Activated CD4-positive, alpha-beta T cell treated with anti-CD3 and anti-CD28 coated beads, Interleukin-2, amount 10 ng/mL, durations not matched to agents 24 days and 14 days (primary cell): ENCODE results near the gene CYFIP2. TPM values are rescaled to one million over a fixed set of nuclear protein-coding genes. Genes with fewer than 3 reads are reported as not detected.

Experiments used
- DNase-seq: peaks from one replicate; pipeline ENCODE4 v3.0.0; 2022
- H3K27ac Mint-ChIP-seq: one replicate; pipeline ENCODE4 v1.8.0; 2022; ENCODE audit warnings: mild to moderate bottlenecking, mixed read lengths
- H3K27me3 Mint-ChIP-seq: one replicate; pipeline ENCODE4 v1.8.0; 2022; ENCODE audit warnings: mixed read lengths
- H3K36me3 Mint-ChIP-seq: one replicate; pipeline ENCODE4 v1.8.0; 2022; ENCODE audit warnings: low read depth, mild to moderate bottlenecking, mixed read lengths
- H3K4me1 Mint-ChIP-seq: one replicate; pipeline ENCODE4 v1.8.0; 2021; ENCODE audit warnings: mixed read lengths
- H3K4me3 Mint-ChIP-seq: one replicate; pipeline ENCODE4 v1.8.0; 2022; ENCODE audit warnings: mild to moderate bottlenecking, moderate library complexity, mixed read lengths
- H3K9me3 Mint-ChIP-seq: one replicate; pipeline ENCODE4 v1.8.0; 2021; ENCODE audit warnings: mixed read lengths
- intact Hi-C: fragments of 100-400 bp; cut with micrococcal nuclease; formaldehyde crosslinking; loops from one replicate; pipeline ENCODE4 v1.15.1; 2023
- total RNA-seq: library from RNA; stranded (reverse); gene quantifications from 2 replicates; pipeline ENCODE4 v1.2.3, GENCODE V29; 2022

CYFIP2 gene
- total RNA-seq, 1 donor from 2014 or later, result 193 TPM

- DNase-seq, result peak; percentile 87
- H3K4me1 Mint-ChIP-seq, result peaks cover 36% of the 10 kb centered on the region
- no peaks in the 10 kb centered on the region for H3K27me3 Mint-ChIP-seq
- H3K9me3 Mint-ChIP-seq, result no peaks in the 10 kb centered on the region
- H3K4me3 Mint-ChIP-seq, result peak overlapping the region; percentile 36
- H3K27ac Mint-ChIP-seq, result peak overlapping the region; percentile 89
- intact Hi-C loops, result loop anchor here (1.0 to 2.0 kb wide), 3 partner anchors 22 to 415 kb away; partner anchors contain the start of gene LSM11
- H3K36me3 Mint-ChIP-seq, result peaks cover 69% of the 10 kb centered on the region
These were observed 62.5 kb downstream of the CYFIP2 start for GRCh38 chr5:157328277-157328912.

- Mint-ChIP-seq H3K36me3 (peaks cover 62% of the 10 kb centered on the region), H3K4me1 (peaks cover 30% of the 10 kb centered on the region), H3K27me3 (no peaks in the 10 kb centered on the region), H3K4me3 (no peak overlapping the region), H3K9me3 (no peaks in the 10 kb centered on the region), H3K27ac (peak overlapping the region; percentile 87)
- intact Hi-C loops, result no loop called here
- no peak for DNase-seq
These were observed 65.9 kb downstream of the CYFIP2 start for GRCh38 chr5:157331807-157332206.

- no peaks in the 10 kb centered on the region for H3K9me3 Mint-ChIP-seq
- H3K27ac Mint-ChIP-seq, result no peak overlapping the region
- H3K27me3 Mint-ChIP-seq, result no peaks in the 10 kb centered on the region
- peaks cover 12% of the 10 kb centered on the region for H3K4me1 Mint-ChIP-seq
- peaks cover 71% of the 10 kb centered on the region for H3K36me3 Mint-ChIP-seq
- H3K4me3 Mint-ChIP-seq, result no peak overlapping the region
- no peak for DNase-seq
- intact Hi-C loops, result no loop called here
These were observed 69.9 kb downstream of the CYFIP2 start for GRCh38 chr5:157335534-157336422.

GRCh38 chr5:157336423-157336744 lies 70.5 kb downstream of the CYFIP2 start:
- no peaks in the 10 kb centered on the region for H3K9me3 Mint-ChIP-seq
- no peak for DNase-seq
- peaks cover 70% of the 10 kb centered on the region for H3K36me3 Mint-ChIP-seq
- H3K27ac Mint-ChIP-seq, result no peak overlapping the region
- H3K27me3 Mint-ChIP-seq, result no peaks in the 10 kb centered on the region
- intact Hi-C loops, result no loop called here
- peaks cover 8% of the 10 kb centered on the region for H3K4me1 Mint-ChIP-seq
- no peak overlapping the region for H3K4me3 Mint-ChIP-seq

GRCh38 chr5:157339409-157339808 lies 73.5 kb downstream of the CYFIP2 start:
- peaks cover 7% of the 10 kb centered on the region for H3K4me1 Mint-ChIP-seq
- no peaks in the 10 kb centered on the region for H3K27me3 Mint-ChIP-seq
- intact Hi-C loops, result no loop called here
- H3K27ac Mint-ChIP-seq, result peak overlapping the region; percentile 22
- DNase-seq, result no peak
- H3K4me3 Mint-ChIP-seq, result no peak overlapping the region
- H3K36me3 Mint-ChIP-seq, result peaks cover 73% of the 10 kb centered on the region
- no peaks in the 10 kb centered on the region for H3K9me3 Mint-ChIP-seq

- Mint-ChIP-seq H3K9me3 (no peaks in the 10 kb centered on the region), H3K27ac (peak overlapping the region; percentile 35), H3K36me3 (peaks cover 78% of the 10 kb centered on the region), H3K27me3 (no peaks in the 10 kb centered on the region), H3K4me3 (no peak overlapping the region), H3K4me1 (peaks cover 16% of the 10 kb centered on the region)
- DNase-seq, result peak; percentile 77
- intact Hi-C loops, result loop anchor here (5.0 kb wide), 3 partner anchors 134 to 399 kb away; partner anchors contain the start of gene LSM11
These were observed 77.0 kb downstream of the CYFIP2 start for GRCh38 chr5:157342822-157343402.

GRCh38 chr5:157343842-157344790 lies 78.2 kb downstream of the CYFIP2 start:
- intact Hi-C loops, result loop anchor here (5.0 kb wide), 3 partner anchors 133 to 398 kb away; partner anchors contain the start of gene LSM11
- no peak for DNase-seq
- peaks cover 78% of the 10 kb centered on the region for H3K36me3 Mint-ChIP-seq
- H3K4me1 Mint-ChIP-seq, result peaks cover 16% of the 10 kb centered on the region
- peak overlapping the region; percentile 15 for H3K4me3 Mint-ChIP-seq
- H3K27me3 Mint-ChIP-seq, result no peaks in the 10 kb centered on the region
- no peaks in the 10 kb centered on the region for H3K9me3 Mint-ChIP-seq
- peak overlapping the region; percentile 75 for H3K27ac Mint-ChIP-seq

GRCh38 chr5:157345067-157345466 lies 79.1 kb downstream of the CYFIP2 start:
- H3K27ac Mint-ChIP-seq, result peak overlapping the region; percentile 75
- intact Hi-C loops, result no loop called here
- no peaks in the 10 kb centered on the region for H3K27me3 Mint-ChIP-seq
- DNase-seq, result no peak
- no peaks in the 10 kb centered on the region for H3K9me3 Mint-ChIP-seq
- H3K4me1 Mint-ChIP-seq, result peaks cover 25% of the 10 kb centered on the region
- H3K4me3 Mint-ChIP-seq, result no peak overlapping the region
- H3K36me3 Mint-ChIP-seq, result peaks cover 79% of the 10 kb centered on the region

- intact Hi-C loops, result no loop called here
- H3K4me1 Mint-ChIP-seq, result peaks cover 29% of the 10 kb centered on the region
- peak overlapping the region; percentile 26 for H3K27ac Mint-ChIP-seq
- H3K4me3 Mint-ChIP-seq, result no peak overlapping the region
- peaks cover 3% of the 10 kb centered on the region for H3K9me3 Mint-ChIP-seq
- H3K27me3 Mint-ChIP-seq, result no peaks in the 10 kb centered on the region
- no peak for DNase-seq
- peaks cover 80% of the 10 kb centered on the region for H3K36me3 Mint-ChIP-seq
These were observed 79.6 kb downstream of the CYFIP2 start for GRCh38 chr5:157345485-157345884.

- Mint-ChIP-seq H3K27ac (no peak overlapping the region), H3K36me3 (peaks cover 81% of the 10 kb centered on the region), H3K4me1 (peaks cover 44% of the 10 kb centered on the region), H3K4me3 (no peak overlapping the region), H3K27me3 (no peaks in the 10 kb centered on the region), H3K9me3 (peaks cover 3% of the 10 kb centered on the region)
- DNase-seq, result no peak
- intact Hi-C loops, result no loop called here
These were observed 81.6 kb downstream of the CYFIP2 start for GRCh38 chr5:157347301-157348048.

- H3K27me3 Mint-ChIP-seq, result no peaks in the 10 kb centered on the region
- peaks cover 79% of the 10 kb centered on the region for H3K36me3 Mint-ChIP-seq
- H3K9me3 Mint-ChIP-seq, result peaks cover 3% of the 10 kb centered on the region
- no peak for DNase-seq
- peaks cover 49% of the 10 kb centered on the region for H3K4me1 Mint-ChIP-seq
- no peak overlapping the region for H3K27ac Mint-ChIP-seq
- H3K4me3 Mint-ChIP-seq, result no peak overlapping the region
- intact Hi-C loops, result no loop called here
These were observed 82.1 kb downstream of the CYFIP2 start for GRCh38 chr5:157348049-157348400.

- H3K4me3 Mint-ChIP-seq, result peak overlapping the region; percentile 48
- peaks cover 42% of the 10 kb centered on the region for H3K4me1 Mint-ChIP-seq
- H3K9me3 Mint-ChIP-seq, result peaks cover 3% of the 10 kb centered on the region
- no peaks in the 10 kb centered on the region for H3K27me3 Mint-ChIP-seq
- DNase-seq, result no peak
- peaks cover 71% of the 10 kb centered on the region for H3K36me3 Mint-ChIP-seq
- H3K27ac Mint-ChIP-seq, result peak overlapping the region; percentile 91
- intact Hi-C loops, result loop anchor here (1.0 to 5.0 kb wide), 5 partner anchors 22 to 380 kb away; partner anchors contain the start of gene THG1L
These were observed 85.2 kb downstream of the CYFIP2 start for GRCh38 chr5:157350939-157351801.
